Ishikawa (cell line): Measurements from ENCODE around the gene GBX1.

ENCODE experiments used
- CEBPB ChIP-seq: IDR thresholded peaks from 2 replicates; pipeline ENCODE4 v1.6.1; 2012
- CREB1 ChIP-seq: IDR thresholded peaks from 2 replicates; pipeline ENCODE4 v1.6.1; 2012; ENCODE audit warnings: low read depth
- EGR1 ChIP-seq: IDR thresholded peaks from 2 replicates; pipeline ENCODE4 v1.6.1; 2012
- EP300 ChIP-seq: IDR thresholded peaks from 2 replicates; pipeline ENCODE4 v1.6.1; 2012; ENCODE audit warnings: borderline replicate concordance
- FOXM1 ChIP-seq: IDR thresholded peaks from 2 replicates; pipeline ENCODE4 v1.6.1; 2012; ENCODE audit warnings: low read depth, borderline replicate concordance
- MAX ChIP-seq: IDR thresholded peaks from 2 replicates; pipeline ENCODE4 v1.6.1; 2012
- NFIC ChIP-seq: IDR thresholded peaks from 2 replicates; pipeline ENCODE4 v1.6.1; 2012
- RAD21 ChIP-seq: IDR thresholded peaks from 2 replicates; pipeline ENCODE4 v1.6.1; 2012; ENCODE audit warnings: low read depth
- REST ChIP-seq: IDR thresholded peaks from 2 replicates; pipeline ENCODE4 v1.6.1; 2012; ENCODE audit warnings: low read depth, mild to moderate bottlenecking
- TAF1 ChIP-seq: IDR thresholded peaks from 2 replicates; pipeline ENCODE4 v1.6.1; 2012; ENCODE audit warnings: low read depth, mild to moderate bottlenecking
- TCF12 ChIP-seq: IDR thresholded peaks from 2 replicates; pipeline ENCODE4 v1.6.1; 2012; ENCODE audit warnings: low read depth
- TEAD4 ChIP-seq: IDR thresholded peaks from 2 replicates; pipeline ENCODE4 v1.6.1; 2012
- YY1 ChIP-seq: IDR thresholded peaks from 2 replicates; pipeline ENCODE4 v1.6.1; 2012; ENCODE audit warnings: low read depth
- ZBTB7A ChIP-seq: IDR thresholded peaks from 2 replicates; pipeline ENCODE4 v1.6.1; 2012; ENCODE audit warnings: low read depth
- TF ChIP-seq, protein P1 (sequence below): IDR thresholded peaks from 2 replicates; pipeline ENCODE4 v1.6.1; 2012

The GBX1 gene

DNA sequence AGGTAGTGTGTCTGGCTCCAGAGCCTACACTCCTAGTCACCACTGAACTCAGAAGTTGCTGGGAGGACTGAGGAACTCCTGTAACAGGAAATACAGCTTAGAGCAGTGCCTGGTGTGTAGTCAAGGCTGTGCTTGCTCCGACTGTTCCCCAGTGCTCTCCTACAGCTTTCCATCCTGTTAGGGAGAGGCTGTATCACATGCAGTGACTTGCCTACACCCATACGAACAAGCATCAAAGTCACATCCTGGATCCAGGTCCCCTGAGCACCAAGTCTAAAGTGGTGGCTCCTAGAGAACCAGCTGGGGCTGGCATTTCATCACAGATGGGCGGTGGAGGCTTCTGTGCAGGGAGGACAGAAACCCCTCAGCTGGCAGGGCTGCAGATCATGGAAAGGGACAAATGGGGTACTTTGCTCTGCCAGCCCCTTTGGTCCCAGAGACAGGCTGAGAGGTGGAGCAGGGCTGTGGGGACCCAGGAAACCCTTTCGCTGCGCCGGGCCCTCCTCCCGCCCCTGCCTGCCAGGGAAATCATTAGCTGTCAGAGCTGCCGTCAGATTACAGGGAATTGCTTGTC lies 11.9 kb upstream of the GBX1 start:
- TF ChIP-seq YY1 (no peak), CEBPB (no peak), FOXM1 (no peak)

DNA sequence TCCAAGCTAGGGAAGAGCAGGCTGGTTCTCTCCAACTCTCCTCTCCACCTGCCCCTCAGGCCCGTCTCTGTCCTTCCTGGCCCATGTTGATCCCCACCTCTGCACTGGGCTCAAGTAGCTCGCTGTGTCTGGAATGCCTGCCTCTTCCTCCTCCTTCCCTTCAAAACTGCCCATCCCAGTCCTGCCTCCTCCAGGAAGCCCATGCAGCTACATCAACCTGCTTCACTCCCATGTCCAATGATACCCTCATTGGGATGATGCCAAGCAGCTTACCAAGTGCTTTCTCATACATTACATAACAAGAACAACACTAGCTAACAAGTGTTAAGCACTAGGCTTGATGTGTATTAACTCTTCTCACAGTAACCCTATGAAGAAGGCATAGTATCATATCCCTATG lies 11.3 kb upstream of the GBX1 start:
- TF ChIP-seq TEAD4: no peak
- no peak for TF ChIP-seq REST
- TF ChIP-seq, protein P1, sequence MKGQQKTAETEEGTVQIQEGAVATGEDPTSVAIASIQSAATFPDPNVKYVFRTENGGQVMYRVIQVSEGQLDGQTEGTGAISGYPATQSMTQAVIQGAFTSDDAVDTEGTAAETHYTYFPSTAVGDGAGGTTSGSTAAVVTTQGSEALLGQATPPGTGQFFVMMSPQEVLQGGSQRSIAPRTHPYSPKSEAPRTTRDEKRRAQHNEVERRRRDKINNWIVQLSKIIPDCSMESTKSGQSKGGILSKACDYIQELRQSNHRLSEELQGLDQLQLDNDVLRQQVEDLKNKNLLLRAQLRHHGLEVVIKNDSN: no peak
- no peak for TF ChIP-seq TAF1
- TF ChIP-seq CREB1: no peak
- no peak for TF ChIP-seq EGR1
- TF ChIP-seq YY1: no peak
- TF ChIP-seq CEBPB: no peak
- TF ChIP-seq NFIC: no peak
- TF ChIP-seq EP300: no peak
- TF ChIP-seq TCF12: no peak
- TF ChIP-seq MAX: no peak

GRCh38 chr7:151178236-151178635 lies 10.7 kb upstream of the GBX1 start:
- TF ChIP-seq, protein P1: no peak
- TF ChIP-seq EGR1: no peak
- TF ChIP-seq YY1: no peak
- no peak for TF ChIP-seq CREB1
- TF ChIP-seq MAX: no peak
- TF ChIP-seq RAD21: no peak
- TF ChIP-seq EP300: no peak
- no peak for TF ChIP-seq TCF12
- TF ChIP-seq TAF1: no peak
- no peak for TF ChIP-seq REST
- TF ChIP-seq CEBPB: no peak

- no peak for TF ChIP-seq NFIC
- no peak for TF ChIP-seq RAD21
- TF ChIP-seq TEAD4: no peak
- no peak for TF ChIP-seq TCF12
- TF ChIP-seq TAF1: no peak
- TF ChIP-seq, protein P1: no peak
- TF ChIP-seq CEBPB: no peak
- TF ChIP-seq MAX: no peak
These were observed 9.8 kb upstream of the GBX1 start for GRCh38 chr7:151177310-151177709.

DNA sequence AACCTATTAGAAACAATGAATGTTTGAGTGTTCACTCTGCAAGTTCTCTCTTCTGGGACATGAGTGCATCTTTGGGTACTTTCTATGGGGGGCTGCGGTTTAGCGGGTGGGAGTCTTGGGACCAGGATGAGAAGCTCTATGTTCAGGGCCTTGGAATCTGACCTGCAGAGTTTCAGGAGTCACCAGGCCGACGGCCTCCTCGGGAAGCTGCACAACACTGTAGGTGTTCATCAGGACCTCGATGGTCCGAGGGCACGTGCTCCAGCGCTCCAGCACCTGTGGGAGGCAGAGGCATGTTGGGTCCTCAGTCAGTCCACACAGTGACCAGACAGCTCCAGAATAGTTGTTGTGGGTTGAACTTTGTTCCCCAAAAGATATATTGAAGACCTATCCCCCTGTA lies 8.9 kb upstream of the GBX1 start:
- TF ChIP-seq YY1: no peak
- no peak for TF ChIP-seq FOXM1
- no peak for TF ChIP-seq REST
- TF ChIP-seq TCF12: no peak
- no peak for TF ChIP-seq CEBPB
- no peak for TF ChIP-seq ZBTB7A
- TF ChIP-seq CREB1: no peak
- no peak for TF ChIP-seq RAD21
- TF ChIP-seq EGR1: no peak
- no peak for TF ChIP-seq NFIC
- no peak for TF ChIP-seq TEAD4
- TF ChIP-seq, protein P1: no peak
- TF ChIP-seq MAX: no peak
- no peak for TF ChIP-seq EP300
- TF ChIP-seq TAF1: no peak
